Calu3 (cell line): ENCODE measurements around the gene GATAD2A. TPM values are rescaled to one million over a fixed set of nuclear protein-coding genes. Genes with fewer than 3 reads are reported as not detected.

Source experiments
- BruUV-seq: library from RNA; stranded (reverse); fragments of 400-500 nt; replicated peaks from 2 replicates; lab custom pipeline; 2021; lab: Mats Ljungman, UMichigan
- CTCF ChIA-PET: fragments of 300-600 bp; sonication (Branson Sonifier 250); formaldehyde crosslinking; loops from one replicate; lab custom pipeline; 2022; ENCODE audit warnings: antibody characterized with exemption; lab: Charles Lee
- DNase-seq: peaks from one replicate; pipeline ENCODE4 v3.0.0; 2022
- H3K27ac Mint-ChIP-seq: one replicate; pipeline ENCODE4 v1.8.0; 2022; ENCODE audit warnings: mixed read lengths; ENCODE audit not compliant: unreplicated experiment
- H3K27me3 Mint-ChIP-seq: one replicate; pipeline ENCODE4 v1.8.0; 2022; ENCODE audit warnings: mixed read lengths; ENCODE audit not compliant: unreplicated experiment
- H3K36me3 Mint-ChIP-seq: one replicate; pipeline ENCODE4 v1.8.0; 2022; ENCODE audit warnings: mild to moderate bottlenecking, moderate library complexity, mixed read lengths; ENCODE audit not compliant: insufficient read depth, unreplicated experiment
- H3K4me1 Mint-ChIP-seq: one replicate; pipeline ENCODE4 v1.8.0; 2022; ENCODE audit warnings: mild to moderate bottlenecking, low read depth, mixed read lengths; ENCODE audit not compliant: unreplicated experiment
- H3K4me3 Mint-ChIP-seq: one replicate; pipeline ENCODE4 v1.8.0; 2022; ENCODE audit warnings: mild to moderate bottlenecking, low read depth, moderate library complexity, mixed read lengths; ENCODE audit not compliant: unreplicated experiment
- H3K9me3 Mint-ChIP-seq: one replicate; pipeline ENCODE4 v1.8.0; 2022; ENCODE audit warnings: low read depth, mixed read lengths; ENCODE audit not compliant: unreplicated experiment
- intact Hi-C: fragments of 100-400 bp; cut with micrococcal nuclease; formaldehyde crosslinking; loops from one replicate; pipeline ENCODE4 v1.10.0; 2022; ENCODE audit not compliant: unreplicated experiment
- total RNA-seq: library from RNA; stranded (reverse); gene quantifications from 2 replicates; pipeline ENCODE4 v1.2.3, GENCODE V29; 2022
- TF ChIP-seq, protein P1 (sequence below): fragments of 200-600 bp; IDR thresholded peaks from one replicate; pipeline ENCODE4 v1.8.0; 2022; ENCODE audit warnings: antibody characterized with exemption; ENCODE audit not compliant: unreplicated experiment

GATAD2A gene
- total RNA-seq, 1 experiment from 2014 or later: 79.8 TPM

DNA sequence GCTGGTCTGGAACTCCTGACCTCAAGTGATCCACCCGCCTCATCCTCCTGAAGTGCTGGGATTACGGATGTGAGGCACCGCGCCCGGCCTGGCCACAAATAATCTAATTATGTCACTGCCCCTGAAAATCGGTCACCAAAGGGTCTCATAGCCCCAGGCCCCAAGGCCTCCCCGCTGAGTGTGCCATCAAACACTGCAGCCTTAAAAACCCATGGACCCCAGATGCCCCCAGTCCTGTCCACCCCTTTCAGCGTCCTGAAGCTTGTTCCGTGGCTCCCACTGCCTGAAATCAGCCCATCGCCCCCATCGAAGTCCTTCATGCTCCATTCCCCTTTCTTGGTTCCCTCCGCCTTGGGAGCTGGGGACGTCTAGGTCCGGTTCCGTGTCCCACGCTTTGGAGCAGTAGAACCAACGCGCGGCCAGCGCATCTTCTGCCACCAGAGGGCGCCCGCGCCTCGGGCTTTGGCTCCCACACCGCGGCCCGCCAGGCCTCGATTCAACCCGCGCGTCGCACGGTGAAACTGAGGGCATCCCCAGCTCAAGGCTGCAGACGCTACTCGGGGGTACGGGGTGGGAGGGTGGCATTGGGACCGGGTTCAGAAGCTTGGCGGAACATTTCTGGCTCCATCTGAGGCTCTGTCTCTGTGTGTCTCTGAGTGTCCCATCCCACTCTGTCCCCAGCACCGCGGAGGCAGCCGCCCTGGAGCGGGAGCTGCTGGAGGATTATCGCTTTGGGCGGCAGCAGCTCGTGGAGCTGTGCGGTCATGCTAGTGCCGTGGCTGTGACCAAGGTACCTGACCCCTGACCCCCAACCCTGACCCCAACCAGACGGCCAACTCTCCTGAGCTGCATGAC is 126.7 kb downstream of the GATAD2A start:
- TF ChIP-seq, protein P1, sequence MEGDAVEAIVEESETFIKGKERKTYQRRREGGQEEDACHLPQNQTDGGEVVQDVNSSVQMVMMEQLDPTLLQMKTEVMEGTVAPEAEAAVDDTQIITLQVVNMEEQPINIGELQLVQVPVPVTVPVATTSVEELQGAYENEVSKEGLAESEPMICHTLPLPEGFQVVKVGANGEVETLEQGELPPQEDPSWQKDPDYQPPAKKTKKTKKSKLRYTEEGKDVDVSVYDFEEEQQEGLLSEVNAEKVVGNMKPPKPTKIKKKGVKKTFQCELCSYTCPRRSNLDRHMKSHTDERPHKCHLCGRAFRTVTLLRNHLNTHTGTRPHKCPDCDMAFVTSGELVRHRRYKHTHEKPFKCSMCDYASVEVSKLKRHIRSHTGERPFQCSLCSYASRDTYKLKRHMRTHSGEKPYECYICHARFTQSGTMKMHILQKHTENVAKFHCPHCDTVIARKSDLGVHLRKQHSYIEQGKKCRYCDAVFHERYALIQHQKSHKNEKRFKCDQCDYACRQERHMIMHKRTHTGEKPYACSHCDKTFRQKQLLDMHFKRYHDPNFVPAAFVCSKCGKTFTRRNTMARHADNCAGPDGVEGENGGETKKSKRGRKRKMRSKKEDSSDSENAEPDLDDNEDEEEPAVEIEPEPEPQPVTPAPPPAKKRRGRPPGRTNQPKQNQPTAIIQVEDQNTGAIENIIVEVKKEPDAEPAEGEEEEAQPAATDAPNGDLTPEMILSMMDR: peak; percentile 87
- Mint-ChIP-seq H3K27ac (peak overlapping the region; percentile 62), H3K27me3 (no peaks in the 10 kb centered on the region), H3K36me3 (peaks cover 26% of the 10 kb centered on the region), H3K9me3 (peaks cover 5% of the 10 kb centered on the region), H3K4me3 (no peak overlapping the region), H3K4me1 (peaks cover 10% of the 10 kb centered on the region)
- DNase-seq: peak; percentile 79
- CTCF ChIA-PET: interaction anchor here (0.8 to 1.6 kb wide), 4 partner anchors 17 to 127 kb away, joined by 3 to 7 read pairs (median 4); partner anchors contain the start of genes GATAD2A and GMIP
- intact Hi-C loops: loop anchor here (1.0 to 10.0 kb wide), 2 partner anchors 112 to 423 kb away; no protein-coding TSS in a partner anchor
- no TSS peak for BruUV-seq

DNA sequence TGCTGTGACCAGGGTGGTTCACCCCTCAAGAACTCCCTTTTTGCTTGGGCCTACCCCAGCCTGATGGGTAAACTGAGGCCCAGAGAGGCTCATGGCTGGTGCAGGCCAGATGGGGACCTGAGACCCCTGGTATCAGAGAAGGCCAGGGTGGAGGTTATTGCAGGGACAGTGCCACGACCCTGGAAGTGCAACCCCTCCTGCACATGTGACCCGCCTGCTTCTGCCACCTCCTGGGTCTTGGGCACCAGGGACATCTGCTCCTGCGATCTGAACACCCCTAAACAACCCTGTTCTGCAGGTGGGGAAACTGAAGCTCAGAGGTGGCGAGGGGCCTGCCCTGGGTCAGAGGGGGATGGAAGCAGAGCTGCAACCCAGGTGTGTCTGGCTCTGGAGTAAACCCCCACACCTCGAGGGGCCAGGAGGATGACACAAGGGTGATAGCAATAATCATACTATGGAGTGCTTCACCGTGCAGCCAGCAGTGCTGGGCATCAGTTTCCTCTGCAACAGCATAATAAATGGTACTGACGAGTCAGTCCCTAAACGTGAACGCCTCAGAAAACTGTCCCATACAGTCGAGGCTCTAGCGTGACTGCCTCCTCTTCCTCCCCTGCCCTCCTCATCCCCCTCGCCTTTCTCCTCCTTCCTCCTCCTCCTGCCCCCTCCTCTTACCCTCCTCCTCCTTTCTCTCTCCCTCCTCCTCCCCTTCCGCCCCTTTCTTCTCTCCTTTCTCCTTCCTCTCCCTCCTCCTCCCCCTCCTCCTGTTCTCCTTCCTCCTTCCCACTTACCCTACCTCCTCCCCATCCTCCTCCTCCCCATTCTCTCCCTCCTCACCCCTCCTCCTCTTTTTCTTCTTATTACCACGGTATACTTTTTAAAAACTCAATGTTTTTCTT is 127.6 kb downstream of the GATAD2A start:
- no peaks in the 10 kb centered on the region for H3K27me3 Mint-ChIP-seq
- no TSS peak for BruUV-seq
- H3K4me1 Mint-ChIP-seq: peaks cover 10% of the 10 kb centered on the region
- CTCF ChIA-PET: interaction anchor here (0.7 to 1.6 kb wide), 4 partner anchors 21 to 371 kb away, joined by 3 to 7 read pairs (median 4); partner anchors contain the start of genes GATAD2A and GMIP
- no peak for DNase-seq
- no peak overlapping the region for H3K4me3 Mint-ChIP-seq
- no peak overlapping the region for H3K27ac Mint-ChIP-seq
- peaks cover 31% of the 10 kb centered on the region for H3K36me3 Mint-ChIP-seq
- intact Hi-C loops: loop anchor here (1.0 to 10.0 kb wide), 2 partner anchors 111 to 422 kb away; no protein-coding TSS in a partner anchor
- TF ChIP-seq, protein P1: no peak
- H3K9me3 Mint-ChIP-seq: peaks cover 5% of the 10 kb centered on the region

DNA sequence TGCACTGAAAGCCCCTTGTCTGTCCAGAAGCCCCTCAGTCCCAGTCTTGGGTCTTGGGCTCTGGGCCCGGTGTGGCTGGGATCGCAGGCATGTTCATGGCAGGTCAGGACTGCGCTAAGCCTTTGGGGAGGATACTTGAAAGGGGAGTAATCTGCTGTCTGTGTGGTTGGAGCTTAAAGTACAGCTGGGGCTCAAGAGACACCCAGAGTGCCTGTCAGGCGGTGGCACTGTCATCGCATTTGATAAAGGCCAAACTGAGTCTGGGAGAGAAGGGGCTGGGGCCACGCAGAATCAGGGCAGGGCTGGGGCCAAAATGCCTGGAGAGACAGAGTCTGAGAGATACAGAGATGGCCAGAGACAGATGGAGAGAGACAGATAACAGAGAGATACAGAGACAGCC is 128.4 kb downstream of the GATAD2A start:
- peaks cover 10% of the 10 kb centered on the region for H3K4me1 Mint-ChIP-seq
- H3K4me3 Mint-ChIP-seq: no peak overlapping the region

More for the DNA sequence above, 128.4 kb downstream of the GATAD2A start:
- Mint-ChIP-seq H3K27me3 (peaks cover 8% of the 10 kb centered on the region), H3K27ac (peak overlapping the region; percentile 13), H3K36me3 (peaks cover 31% of the 10 kb centered on the region), H3K9me3 (peaks cover 5% of the 10 kb centered on the region)
- DNase-seq: no peak
- TF ChIP-seq, protein P1: no peak
- CTCF ChIA-PET: no interaction called here
- intact Hi-C loops: loop anchor here (10.0 kb wide), 1 partner anchor 421 kb away; no protein-coding TSS in a partner anchor
- BruUV-seq: no TSS peak
